ENCODE results near the gene STUM. TPM values are rescaled to one million over a fixed set of nuclear protein-coding genes. Genes with fewer than 3 reads are reported as not detected.

STUM gene
- total and polyA plus RNA-seq, 12 donors = 0.13 to 0.44 (median 0.24) TPM; not detected in 1

DNA sequence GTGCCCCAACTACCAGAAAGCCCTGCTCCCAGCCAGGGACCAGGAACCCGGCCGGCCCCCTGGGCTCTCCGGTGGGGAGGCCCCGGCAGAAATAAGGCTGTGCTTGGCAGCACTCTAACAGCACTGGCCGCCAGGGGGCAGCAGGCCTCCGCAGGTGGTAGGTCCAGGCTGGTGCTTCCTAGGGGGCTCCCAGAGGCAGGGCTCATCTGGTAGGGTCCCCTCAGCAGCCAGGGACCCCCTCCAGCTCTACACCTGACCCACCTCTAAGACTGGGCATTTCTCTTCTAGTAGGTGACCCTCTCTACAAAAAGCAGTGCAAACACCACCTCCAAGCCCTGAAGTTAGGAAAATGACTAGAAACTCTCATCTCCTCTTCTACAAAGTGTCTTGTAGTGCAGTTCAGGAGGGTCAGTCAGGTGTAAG is 85.6 kb downstream of the STUM start:
- Histone ChIP-seq H3K27me3 (no peaks in the 10 kb centered on the region), H3K4me1 (replicated peaks in 1 of 2) (no peaks in the 10 kb centered on the region), H3K4me3 (no peak overlapping the region), H3K27ac (no peak overlapping the region), H3K9me3 (replicated peaks in 1 of 3) (no peaks in the 10 kb centered on the region), H3K36me3 (replicated peaks in 1 of 2) (no peaks in the 10 kb centered on the region)
- peak; percentile 56 to 86 (median 78) for DNase-seq
- intact Hi-C loops (cut with DNase I) = loop anchor here (2.0 to 10.0 kb wide), 3 partner anchors 193 to 811 kb away; no protein-coding TSS in a partner anchor
- WGBS, 4 donors = 0 to 4% (median 3%) methylated on average over 4 to 6 of the region's 6 CpGs
- TF ChIP-seq, protein P1, sequence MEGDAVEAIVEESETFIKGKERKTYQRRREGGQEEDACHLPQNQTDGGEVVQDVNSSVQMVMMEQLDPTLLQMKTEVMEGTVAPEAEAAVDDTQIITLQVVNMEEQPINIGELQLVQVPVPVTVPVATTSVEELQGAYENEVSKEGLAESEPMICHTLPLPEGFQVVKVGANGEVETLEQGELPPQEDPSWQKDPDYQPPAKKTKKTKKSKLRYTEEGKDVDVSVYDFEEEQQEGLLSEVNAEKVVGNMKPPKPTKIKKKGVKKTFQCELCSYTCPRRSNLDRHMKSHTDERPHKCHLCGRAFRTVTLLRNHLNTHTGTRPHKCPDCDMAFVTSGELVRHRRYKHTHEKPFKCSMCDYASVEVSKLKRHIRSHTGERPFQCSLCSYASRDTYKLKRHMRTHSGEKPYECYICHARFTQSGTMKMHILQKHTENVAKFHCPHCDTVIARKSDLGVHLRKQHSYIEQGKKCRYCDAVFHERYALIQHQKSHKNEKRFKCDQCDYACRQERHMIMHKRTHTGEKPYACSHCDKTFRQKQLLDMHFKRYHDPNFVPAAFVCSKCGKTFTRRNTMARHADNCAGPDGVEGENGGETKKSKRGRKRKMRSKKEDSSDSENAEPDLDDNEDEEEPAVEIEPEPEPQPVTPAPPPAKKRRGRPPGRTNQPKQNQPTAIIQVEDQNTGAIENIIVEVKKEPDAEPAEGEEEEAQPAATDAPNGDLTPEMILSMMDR (IDR thresholded peaks at IDR 0.05) = peak; percentile 89 to 95 (median 94)
- TF ChIP-seq POLR2A (IDR thresholded peaks at IDR 0.05) = no peak

GRCh38 chr1:226634611-226635246 is 86.2 kb downstream of the STUM start:
- intact Hi-C loops (cut with DNase I) = loop anchor here (2.0 to 10.0 kb wide), 3 partner anchors 192 to 810 kb away; no protein-coding TSS in a partner anchor
- H3K4me3 ChIP-seq = no peak overlapping the region
- no peak overlapping the region for H3K27ac ChIP-seq
- TF ChIP-seq POLR2A (IDR thresholded peaks at IDR 0.05) = no peak
- TF ChIP-seq, protein P1 (IDR thresholded peaks at IDR 0.05) = no peak
- H3K27me3 ChIP-seq = no peaks in the 10 kb centered on the region
- no peaks in the 10 kb centered on the region for H3K9me3 ChIP-seq (replicated peaks in 1 of 3)
- DNase-seq = peak in 1 of 7 donors; percentile 8
- H3K4me1 ChIP-seq (replicated peaks in 1 of 2) = no peaks in the 10 kb centered on the region
- no peaks in the 10 kb centered on the region for H3K36me3 ChIP-seq (replicated peaks in 1 of 2)
- 79 to 95% (median 84%) methylated on average over 16 to 22 of the region's 22 CpGs for WGBS, 4 donors

DNA sequence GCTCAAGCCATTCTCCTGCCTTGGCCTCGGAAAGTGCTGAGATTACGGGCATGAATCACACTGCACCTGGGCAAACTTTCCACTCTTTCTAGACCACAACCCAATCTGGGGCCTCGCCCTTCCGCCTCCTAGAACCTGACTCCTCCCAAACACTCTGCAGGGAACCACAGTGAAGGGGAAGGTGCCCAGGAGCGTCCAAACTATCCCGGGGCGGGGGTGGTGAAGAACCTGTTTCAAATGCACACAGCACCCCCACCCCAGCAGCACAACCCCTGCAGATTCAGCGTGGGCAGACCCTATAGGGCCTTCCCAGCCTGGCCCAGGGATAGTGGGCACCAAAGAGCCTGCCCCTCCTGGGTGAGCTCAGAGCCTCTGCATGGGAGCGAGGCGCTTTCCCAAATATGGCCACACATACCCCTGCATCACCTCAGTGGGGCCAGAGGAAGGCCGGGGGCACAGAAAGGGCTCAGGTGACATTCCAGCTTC is 86.9 kb downstream of the STUM start:
- no peaks in the 10 kb centered on the region for H3K36me3 ChIP-seq (replicated peaks in 1 of 2)
- 81 to 87% (median 84%) methylated on average over 3 to 11 of the region's 11 CpGs for WGBS, 4 donors
- no peaks in the 10 kb centered on the region for H3K4me1 ChIP-seq (replicated peaks in 1 of 2)
- H3K4me3 ChIP-seq = no peak overlapping the region
- H3K27me3 ChIP-seq = no peaks in the 10 kb centered on the region
- no peak overlapping the region for H3K27ac ChIP-seq
- TF ChIP-seq, protein P1 (IDR thresholded peaks at IDR 0.05) = no peak
- no peak for TF ChIP-seq POLR2A (IDR thresholded peaks at IDR 0.05)
- no peaks in the 10 kb centered on the region for H3K9me3 ChIP-seq (replicated peaks in 1 of 3)
- DNase-seq = no peak
- intact Hi-C loops (cut with DNase I) = loop anchor here in 1 of 2 donors (2.0 to 10.0 kb wide), 2 partner anchors 191 to 809 kb away; no protein-coding TSS in a partner anchor

DNA sequence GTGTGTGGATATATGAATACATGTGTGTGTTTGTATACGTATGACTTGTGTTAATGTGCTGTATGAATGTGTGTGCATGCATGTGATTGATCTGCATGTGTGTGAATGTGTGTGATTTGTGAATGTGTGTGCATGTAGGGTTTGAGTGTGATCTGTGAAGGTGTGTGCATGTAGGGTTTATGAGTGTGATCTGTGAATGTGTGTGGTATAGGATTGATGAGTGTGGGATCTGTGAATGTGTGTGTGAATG is 88.2 kb downstream of the STUM start:
- Histone ChIP-seq H3K4me1 (replicated peaks in 1 of 2) (no peaks in the 10 kb centered on the region), H3K27ac (no peak overlapping the region), H3K36me3 (replicated peaks in 1 of 2) (no peaks in the 10 kb centered on the region), H3K4me3 (no peak overlapping the region), H3K9me3 (replicated peaks in 1 of 3) (no peaks in the 10 kb centered on the region), H3K27me3 (no peaks in the 10 kb centered on the region)
- no peak for DNase-seq
- intact Hi-C loops (cut with DNase I) = loop anchor here in 1 of 2 donors (10.0 kb wide), 1 partner anchor 808 kb away; no protein-coding TSS in a partner anchor
- WGBS, 4 donors = 85 to 93% (median 87%) methylated on average over 1 of the region's 1 CpG
- TF ChIP-seq, protein P1 (IDR thresholded peaks at IDR 0.05) = no peak
- TF ChIP-seq POLR2A (IDR thresholded peaks at IDR 0.05) = no peak

Measured in adrenal gland (tissue), 12 donors.